GM04503 (cell line): ENCODE data around the gene SELENOI.
"Not testable (repeated sequence)": the region's sequence is repeated elsewhere in the genome, so short reads cannot be mapped to it uniquely, and the experiment has no call there.

Experiments
- DNase-seq: peaks from one replicate; pipeline ENCODE4 v3.0.0-alpha.2; 2012; ENCODE audit warnings: low read depth

The SELENOI gene

DNA sequence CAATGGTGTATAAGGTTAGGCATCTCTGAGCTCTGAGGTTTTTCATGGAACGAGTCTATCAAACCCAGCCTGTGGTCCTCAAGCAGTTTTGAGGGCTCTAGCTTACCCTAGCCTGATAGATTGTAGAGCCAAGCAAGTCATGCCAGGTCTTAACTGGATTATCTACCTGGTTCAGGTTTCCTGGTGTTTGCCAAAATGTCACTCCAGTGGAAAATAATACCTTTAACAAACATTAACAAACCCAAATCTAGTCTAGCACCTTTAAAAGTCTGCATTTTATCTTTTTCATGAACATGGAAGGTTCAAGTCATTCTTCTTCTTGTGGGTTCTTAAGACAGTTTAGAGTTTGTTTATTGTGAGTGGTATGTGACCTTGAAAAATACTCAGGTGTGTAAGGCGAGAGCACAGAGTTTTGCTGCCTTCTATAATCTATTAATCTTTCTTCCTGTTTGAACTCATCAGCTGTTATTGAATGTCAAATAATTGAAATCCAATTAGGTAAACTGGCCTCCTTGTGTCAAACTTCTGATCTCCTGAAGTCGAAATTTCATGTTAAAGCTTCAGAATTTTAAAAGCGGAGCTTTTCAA, 14.0 kb downstream of the SELENOI start:
- no peak for DNase-seq

- no peak for DNase-seq
Observed at GRCh38 chr2:26363323-26363722, 17.4 kb downstream of the SELENOI start.

DNA sequence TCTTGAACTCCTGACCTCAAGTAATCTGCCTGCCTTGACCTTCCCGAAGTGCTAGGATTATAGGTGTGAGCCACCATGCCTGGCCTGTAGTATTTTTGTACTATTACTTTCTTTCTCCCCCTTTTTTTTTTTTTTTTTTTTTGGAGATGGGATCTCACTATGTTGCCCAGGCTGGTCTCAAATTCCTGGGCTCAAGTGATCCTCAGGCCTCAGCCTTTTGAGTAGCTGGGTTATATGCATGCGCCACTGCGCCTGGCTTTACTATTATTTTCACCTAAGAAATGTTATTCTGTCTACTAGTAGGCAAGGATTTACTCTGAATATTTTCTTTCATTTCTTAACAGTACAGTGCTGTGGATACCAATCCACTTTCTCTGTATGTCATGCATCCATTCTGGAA, 18.0 kb downstream of the SELENOI start:
- no peak for DNase-seq

GRCh38 chr2:26364669-26365068, 18.7 kb downstream of the SELENOI start:
- no peak for DNase-seq

DNA sequence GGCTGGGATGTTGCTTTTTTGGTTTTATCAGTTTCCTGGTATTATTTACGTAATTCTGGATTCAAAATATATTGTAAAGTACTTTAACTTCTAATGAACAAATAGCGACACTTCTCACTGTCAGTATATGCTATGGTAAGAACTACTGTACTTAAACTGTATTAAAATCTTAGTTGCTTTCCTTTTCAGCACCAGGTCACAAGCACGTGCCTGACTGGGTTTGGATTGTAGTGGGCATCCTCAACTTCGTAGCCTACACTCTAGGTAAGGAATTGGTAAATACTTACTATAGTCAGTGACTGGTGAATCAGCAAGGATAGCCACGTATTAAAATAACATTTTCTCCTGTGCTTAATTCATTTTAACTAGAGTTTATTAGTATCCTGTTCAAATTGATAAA, 21.0 kb downstream of the SELENOI start:
- no peak for DNase-seq

GRCh38 chr2:26369664-26370063, 23.7 kb downstream of the SELENOI start:
- DNase-seq: not testable (repeated sequence)

DNA sequence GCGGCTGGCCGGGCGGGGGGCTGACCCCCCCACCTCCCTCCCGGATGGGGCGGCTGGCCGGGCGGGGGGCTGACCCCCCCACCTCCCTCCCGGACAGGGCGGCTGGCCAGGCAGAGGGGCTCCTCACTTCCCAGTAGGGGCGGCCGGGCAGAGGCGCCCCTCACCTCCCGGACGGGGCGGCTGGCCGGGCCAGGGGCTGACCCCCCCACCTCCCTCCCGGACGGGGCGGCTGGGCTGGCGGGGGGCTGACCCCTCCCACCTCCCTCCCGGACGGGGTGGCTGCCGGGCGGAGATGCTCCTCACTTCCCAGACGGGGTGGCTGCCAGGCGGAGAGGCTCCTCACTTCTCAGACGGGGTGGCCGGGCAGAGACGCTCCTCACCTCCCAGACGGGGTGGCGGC, 25.0 kb downstream of the SELENOI start:
- DNase-seq: not testable (repeated sequence)

DNA sequence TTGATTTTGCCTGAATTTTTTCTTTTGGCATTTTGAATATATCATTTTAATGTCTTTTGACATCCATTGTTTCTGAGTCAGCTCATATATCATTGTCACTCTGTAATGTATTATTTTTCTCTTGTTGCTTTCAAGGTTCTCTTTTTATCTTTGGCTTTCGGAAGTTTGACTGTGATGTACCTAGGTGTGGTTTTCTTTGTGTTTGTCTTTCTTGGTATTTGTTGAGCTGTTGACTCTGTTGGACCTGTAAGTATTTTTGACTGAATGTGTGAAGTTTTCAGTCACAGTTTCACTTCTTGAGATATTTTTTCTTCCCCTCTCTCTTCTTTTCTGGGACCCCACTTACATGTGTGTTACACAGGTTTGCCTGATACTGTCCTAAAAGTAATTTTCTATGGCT, 30.9 kb downstream of the SELENOI start:
- no peak for DNase-seq

GRCh38 chr2:26380281-26380680, 34.3 kb downstream of the SELENOI start:
- no peak for DNase-seq

GRCh38 chr2:26382564-26382963, 36.6 kb downstream of the SELENOI start:
- DNase-seq: no peak

DNA sequence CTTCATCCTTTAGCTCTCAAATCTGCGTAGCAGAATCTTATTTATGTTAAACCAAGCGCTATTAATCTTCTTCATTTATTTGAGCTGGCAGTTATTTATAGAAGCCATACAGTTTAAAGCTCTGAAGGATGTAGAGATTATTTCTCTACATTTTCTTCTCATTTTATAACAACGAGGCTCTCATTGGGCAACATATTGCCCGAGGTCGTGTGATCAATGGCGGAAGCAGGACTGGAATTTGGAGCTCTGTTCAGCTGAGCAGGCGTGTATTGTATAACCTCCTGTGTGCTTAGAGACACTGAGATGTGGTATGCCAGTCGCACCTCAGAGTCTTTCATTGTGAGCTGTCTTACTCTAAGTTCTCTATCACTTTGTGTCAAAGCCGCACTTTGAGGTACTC, 38.2 kb downstream of the SELENOI start:
- no peak for DNase-seq

DNA sequence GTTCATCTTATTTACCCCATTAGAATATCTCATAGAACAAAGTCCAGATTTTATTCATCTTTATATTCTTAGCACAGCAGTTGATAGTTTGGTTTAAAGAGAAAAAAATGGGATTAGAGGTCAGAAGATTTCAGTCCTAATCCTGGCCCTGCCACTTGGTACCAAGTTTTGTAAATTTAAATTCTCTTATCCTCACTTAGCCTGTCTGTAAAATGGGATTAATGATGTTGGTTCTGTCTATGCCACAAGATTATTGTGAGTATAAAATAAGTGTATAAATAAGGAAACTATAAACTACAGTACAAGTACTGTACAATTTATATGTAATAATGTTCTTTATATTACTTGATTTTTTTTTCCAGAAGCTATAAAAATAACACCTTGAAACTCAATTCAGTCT, 38.7 kb downstream of the SELENOI start:
- no peak for DNase-seq

DNA sequence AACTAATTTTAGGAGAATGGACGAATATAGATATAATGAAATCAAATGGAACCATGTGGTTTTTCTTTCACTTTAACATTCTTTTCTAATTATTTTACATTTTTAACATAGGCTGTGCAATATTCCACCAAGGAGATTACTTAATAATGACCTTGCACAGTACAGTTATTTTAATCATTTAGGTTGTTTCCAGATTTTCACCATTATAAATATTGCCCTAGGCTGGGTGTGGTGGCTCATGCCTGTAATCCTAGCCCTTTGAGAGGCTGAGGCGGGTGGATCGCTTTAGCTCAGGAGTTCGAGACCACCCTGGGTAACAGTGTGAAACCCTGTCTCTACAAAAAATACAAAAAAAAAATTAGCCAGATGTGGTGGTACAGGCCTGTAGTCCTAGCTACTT, 41.2 kb downstream of the SELENOI start:
- no peak for DNase-seq

DNA sequence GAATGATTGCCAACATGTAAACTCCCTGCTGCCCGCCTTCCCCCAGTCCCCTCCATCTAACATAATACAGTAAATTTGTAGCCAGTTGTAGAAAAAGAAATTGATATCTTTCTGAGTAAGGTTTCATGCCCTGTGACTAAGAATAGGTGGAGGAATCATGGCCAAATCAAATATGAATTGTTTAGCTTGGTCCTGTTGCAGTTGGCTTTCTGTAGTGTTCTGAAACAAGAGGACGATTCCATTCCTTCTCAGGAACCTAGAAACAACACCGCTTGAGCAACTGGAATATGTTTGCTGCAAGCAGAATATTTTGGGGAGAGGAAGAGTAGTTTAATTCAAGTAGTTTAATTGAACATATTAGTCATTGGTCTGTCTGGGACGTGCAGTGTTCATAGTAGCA, 48.8 kb downstream of the SELENOI start:
- no peak for DNase-seq

DNA sequence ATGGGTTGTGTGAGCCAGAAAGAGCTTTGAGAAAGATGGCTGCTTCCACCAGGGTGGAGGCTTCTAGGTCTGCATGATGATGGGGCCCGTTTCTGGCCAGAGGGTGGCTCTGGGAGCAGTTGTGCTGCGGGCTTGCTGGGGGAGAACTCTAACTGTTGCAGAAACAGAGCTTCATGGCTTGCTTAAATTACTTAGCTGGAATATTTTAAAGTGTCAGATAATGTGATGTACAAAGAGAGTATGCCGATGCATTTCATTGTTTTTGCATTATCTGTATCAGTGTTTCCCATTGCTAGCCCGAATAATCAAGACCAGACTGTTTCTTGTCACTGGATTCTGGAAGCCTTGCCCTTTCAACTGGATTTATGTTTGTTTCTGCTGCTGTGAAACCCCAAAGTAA, 49.5 kb downstream of the SELENOI start:
- no peak for DNase-seq

DNA sequence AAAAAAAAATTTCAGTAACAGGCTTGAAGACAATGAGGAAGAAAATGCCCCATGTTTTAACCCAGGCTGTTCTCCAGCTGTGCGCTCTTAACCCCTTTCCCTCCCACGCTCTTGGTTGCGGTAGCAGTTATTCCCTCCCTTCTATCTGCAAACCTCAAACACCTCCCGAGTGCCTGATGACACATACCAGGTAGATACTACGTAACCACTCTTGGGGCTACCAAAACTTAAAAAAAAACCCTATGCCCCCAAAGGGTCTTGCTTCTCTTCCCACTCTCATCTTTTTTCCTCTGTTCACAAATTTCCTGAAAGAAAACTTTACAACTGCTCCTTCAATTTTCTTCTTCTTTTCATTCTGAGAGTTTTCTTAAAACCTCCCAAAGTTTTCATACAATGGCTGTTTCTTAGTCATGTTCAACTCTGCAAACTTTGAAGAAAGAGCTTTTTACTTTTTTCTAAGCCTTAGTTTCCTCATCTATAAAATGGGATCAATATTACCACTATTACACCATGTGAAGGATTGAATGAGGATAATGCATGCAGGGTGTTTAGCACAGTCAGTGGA, 50.9 kb downstream of the SELENOI start:
- DNase-seq: no peak

DNA sequence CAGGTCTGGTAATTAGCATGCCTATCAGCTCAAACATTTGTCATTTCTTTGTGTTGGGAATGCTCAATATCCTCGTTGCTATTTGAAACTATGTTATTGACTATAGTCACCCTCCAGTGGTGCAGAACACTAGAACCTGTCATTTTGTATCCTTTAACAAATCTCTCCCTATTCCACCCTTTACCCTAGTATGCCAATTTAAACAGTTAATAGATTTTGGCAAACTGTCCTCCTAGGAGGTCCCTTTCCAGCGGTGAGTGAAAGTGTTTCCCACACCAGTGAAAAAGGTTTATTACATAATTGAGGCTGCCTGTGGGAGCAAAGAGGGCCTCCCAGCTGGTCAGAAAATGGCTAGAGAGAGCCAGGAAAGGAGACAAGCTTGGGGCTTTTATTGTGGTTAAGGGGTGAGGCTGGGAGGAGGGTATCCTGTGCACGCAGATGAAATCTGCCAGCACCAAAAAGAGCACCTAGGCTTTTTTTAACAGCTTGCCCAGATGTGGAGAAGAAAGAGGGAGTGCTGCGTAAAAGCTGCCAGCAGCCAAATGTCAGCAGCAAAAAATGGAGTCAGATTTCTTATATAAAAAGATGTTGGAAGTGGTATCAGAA, 53.9 kb downstream of the SELENOI start:
- no peak for DNase-seq

DNA sequence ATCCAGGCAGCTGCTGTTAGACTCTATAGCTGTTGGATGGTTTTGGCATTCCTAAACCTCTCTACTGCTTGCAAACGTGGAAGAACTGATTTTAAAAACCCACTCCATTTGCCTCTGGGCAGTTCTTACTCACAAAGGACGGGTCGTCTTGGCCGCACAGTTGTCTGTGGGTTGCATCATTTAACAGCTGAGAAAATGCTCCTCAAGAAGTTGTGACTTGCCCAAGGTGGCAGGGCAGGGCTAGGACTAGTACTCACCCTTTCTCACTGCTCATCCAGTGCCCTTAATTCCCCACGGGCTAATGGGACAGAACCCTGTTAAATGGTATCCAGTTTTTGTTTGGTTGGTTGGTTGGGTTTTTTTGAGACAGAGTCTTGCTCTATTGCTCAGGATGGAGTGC, 54.8 kb downstream of the SELENOI start:
- DNase-seq: no peak

DNA sequence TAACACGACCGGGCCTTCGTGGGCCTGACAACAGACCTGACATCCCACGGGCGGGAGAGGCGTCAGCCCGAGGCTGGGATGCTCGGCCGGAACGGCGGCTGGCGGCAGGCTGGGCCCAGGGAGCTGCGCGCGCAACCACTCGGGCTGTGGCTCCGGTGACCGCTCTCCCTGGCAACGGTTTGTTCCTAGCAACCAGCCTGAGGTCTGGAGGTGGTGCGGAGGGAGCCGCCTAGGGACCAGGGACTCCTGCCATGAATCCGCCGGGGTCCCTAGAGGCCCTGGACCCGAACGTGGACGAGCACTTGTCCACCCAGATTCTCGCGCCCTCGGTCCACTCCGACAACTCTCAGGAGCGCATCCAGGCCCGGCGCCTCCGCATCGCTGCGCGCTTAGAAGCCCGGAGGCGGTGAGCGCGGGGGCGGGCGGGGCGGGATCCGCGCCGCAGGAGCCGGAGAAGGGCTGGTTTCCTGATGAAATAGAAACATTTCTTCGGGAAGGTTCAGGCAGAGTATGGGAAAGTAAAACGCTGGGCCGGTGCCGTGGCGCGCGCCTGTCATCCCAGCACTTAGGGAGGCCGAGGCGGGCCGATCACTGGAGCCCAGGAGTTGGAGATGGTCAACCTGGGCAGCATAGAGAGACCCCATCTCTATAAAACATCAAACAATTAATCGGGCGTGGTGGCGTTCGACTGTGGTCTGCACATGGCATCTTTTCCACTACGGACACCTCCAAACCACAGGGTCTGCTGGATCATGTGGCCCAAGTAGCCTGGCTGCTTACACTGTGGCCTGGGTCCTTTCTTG, 56.0 kb downstream of the SELENOI start, which contains the start of gene DRC1:
Gene DRC1, plus strand, starts transcription at position 182 of the 803 bp plus-strand sequence. Its CDS starts 70 bp downstream, at position 252.
- peak; percentile 26 for DNase-seq

DNA sequence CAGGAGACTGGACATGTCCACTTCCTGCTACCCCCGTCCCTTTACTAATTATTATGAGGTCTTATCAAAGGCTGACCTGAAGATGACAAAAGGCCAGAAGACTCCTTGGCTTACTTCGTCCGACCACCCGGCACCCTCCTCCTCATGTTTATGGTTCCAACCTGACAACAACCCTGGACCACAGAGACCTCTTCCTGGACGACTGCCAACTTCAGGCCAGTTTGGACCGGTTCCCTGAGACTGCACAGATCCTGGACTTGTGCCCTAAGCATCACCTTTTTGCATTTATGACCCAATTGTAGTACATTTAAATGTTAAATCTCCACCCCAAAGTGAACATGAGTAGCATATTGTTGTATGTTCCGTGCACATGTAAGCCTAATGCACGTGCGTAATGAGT, 61.6 kb downstream of the SELENOI start:
- no peak for DNase-seq

- no peak for DNase-seq
Observed at GRCh38 chr2:26409785-26410184, 63.8 kb downstream of the SELENOI start.

GRCh38 chr2:26410764-26411243, 64.9 kb downstream of the SELENOI start:
- DNase-seq: no peak

- DNase-seq: no peak
Observed at GRCh38 chr2:26411419-26411818, 65.5 kb downstream of the SELENOI start.
